Naive B cell (primary cell): ENCODE results near the gene ITPR2. TPM values are rescaled to one million over a fixed set of nuclear protein-coding genes. Genes with fewer than 3 reads are reported as not detected.

Source experiments
- ATAC-seq, 2 donors: fragments of 150-1000 bp; cut with Tn5 transposase; 2 replicates each; pipeline ENCODE4 v1.10.0; 2021; ENCODE audit warnings: low read depth in 2 of 2, mild to moderate bottlenecking in 2 of 2, moderate library complexity in 2 of 2
- DNase-seq: peaks from one replicate; pipeline ENCODE4 v3.0.0; 2022
- H3K27ac Mint-ChIP-seq, 6 donors: one replicate each; pipeline ENCODE4 v1.8.0; 2020 to 2022; ENCODE audit warnings: mild to moderate bottlenecking in 6 of 6, mixed read lengths in 6 of 6, moderate library complexity in 5 of 6, inconsistent platforms in 2 of 6
- H3K27me3 Mint-ChIP-seq, 3 donors: one replicate each; pipeline ENCODE4 v1.8.0; 2021 to 2022; ENCODE audit warnings: mixed read lengths in 3 of 3, mild to moderate bottlenecking in 1 of 3
- H3K36me3 Mint-ChIP-seq, 2 donors: one replicate each; pipeline ENCODE4 v1.8.0; 2020 to 2022; ENCODE audit warnings: mixed read lengths in 2 of 2, inconsistent platforms in 1 of 2, mild to moderate bottlenecking in 1 of 2
- H3K4me1 Mint-ChIP-seq, 3 donors: one replicate each; pipeline ENCODE4 v1.8.0; 2020 to 2022; ENCODE audit warnings: mixed read lengths in 3 of 3, inconsistent platforms in 1 of 3, mild to moderate bottlenecking in 1 of 3, moderate library complexity in 1 of 3
- H3K4me3 Mint-ChIP-seq, 8 donors: one replicate each; pipeline ENCODE4 v1.8.0; 2020 to 2022; ENCODE audit warnings: mild to moderate bottlenecking in 8 of 8, mixed read lengths in 8 of 8, moderate library complexity in 8 of 8, inconsistent platforms in 2 of 8
- H3K9me3 Mint-ChIP-seq, 7 donors: one replicate each; pipeline ENCODE4 v1.8.0; 2020 to 2022; ENCODE audit warnings: mixed read lengths in 7 of 7, mild to moderate bottlenecking in 5 of 7, inconsistent platforms in 2 of 7, moderate library complexity in 1 of 7
- polyA plus RNA-seq, 6 donors: library from polyadenylated mRNA; unstranded; fragments of 300-500 nt; fragmentation: Illumina TruSeq; gene quantifications; one replicate each; pipeline ENCODE4 v1.2.3, GENCODE V29; 2021; ENCODE audit warnings: low read depth in 6 of 6

Gene ITPR2
- polyA plus RNA-seq, 6 donors from 2014 or later, result 6.7 to 23.6 (median 20.6) TPM

GRCh38 chr12:26828280-26829073, 4.5 kb downstream of the ITPR2 start:
- ATAC-seq, result no peak
- peaks cover 47 to 62% (median 59%) of the 10 kb centered on the region in 3 donors for H3K4me1 Mint-ChIP-seq
- H3K9me3 Mint-ChIP-seq, result no peaks in the 10 kb centered on the region
- H3K36me3 Mint-ChIP-seq, result no peaks in the 10 kb centered on the region
- DNase-seq, result no peak
- peak overlapping the region in 1 of 6 donors; percentile 23 for H3K27ac Mint-ChIP-seq
- no peaks in the 10 kb centered on the region for H3K27me3 Mint-ChIP-seq
- peak overlapping the region in 1 of 8 donors; percentile 42 for H3K4me3 Mint-ChIP-seq

GRCh38 chr12:26826437-26826836, 6.6 kb downstream of the ITPR2 start:
- no peak for ATAC-seq
- peaks cover 43 to 56% (median 53%) of the 10 kb centered on the region in 3 donors for H3K4me1 Mint-ChIP-seq
- no peaks in the 10 kb centered on the region for H3K9me3 Mint-ChIP-seq
- peak overlapping the region in 1 of 8 donors; percentile 6 for H3K4me3 Mint-ChIP-seq
- DNase-seq, result no peak
- H3K36me3 Mint-ChIP-seq, result no peaks in the 10 kb centered on the region
- no peaks in the 10 kb centered on the region for H3K27me3 Mint-ChIP-seq
- H3K27ac Mint-ChIP-seq, result no peak overlapping the region

GRCh38 chr12:26825459-26826016, 7.5 kb downstream of the ITPR2 start:
- Mint-ChIP-seq H3K36me3 (no peaks in the 10 kb centered on the region), H3K4me3 (peak overlapping the region in 1 of 8 donors; percentile 16), H3K4me1 (peaks cover 42 to 51% (median 49%) of the 10 kb centered on the region in 3 donors), H3K27me3 (no peaks in the 10 kb centered on the region), H3K9me3 (no peaks in the 10 kb centered on the region), H3K27ac (peak overlapping the region in 2 of 6 donors; percentile 9 to 18)
- ATAC-seq, result no peak
- no peak for DNase-seq

GRCh38 chr12:26823390-26823789, 9.6 kb downstream of the ITPR2 start:
- DNase-seq (no peak), ATAC-seq (no peak)
- H3K9me3 Mint-ChIP-seq, result no peaks in the 10 kb centered on the region
- H3K4me1 Mint-ChIP-seq, result peaks cover 32 to 36% (median 33%) of the 10 kb centered on the region in 3 donors
- no peak overlapping the region for H3K27ac Mint-ChIP-seq
- H3K27me3 Mint-ChIP-seq, result no peaks in the 10 kb centered on the region
- no peak overlapping the region for H3K4me3 Mint-ChIP-seq
- H3K36me3 Mint-ChIP-seq, result no peaks in the 10 kb centered on the region

- DNase-seq (no peak), ATAC-seq (no peak)
- no peaks in the 10 kb centered on the region for H3K27me3 Mint-ChIP-seq
- no peaks in the 10 kb centered on the region for H3K9me3 Mint-ChIP-seq
- no peak overlapping the region for H3K27ac Mint-ChIP-seq
- no peak overlapping the region for H3K4me3 Mint-ChIP-seq
- H3K36me3 Mint-ChIP-seq, result no peaks in the 10 kb centered on the region
- peaks cover 27 to 32% (median 31%) of the 10 kb centered on the region in 3 donors for H3K4me1 Mint-ChIP-seq
These were observed 11.0 kb downstream of the ITPR2 start for GRCh38 chr12:26822026-26822425.

- DNase-seq, result no peak
- Mint-ChIP-seq H3K4me1 (peaks cover 21 to 31% (median 29%) of the 10 kb centered on the region in 3 donors), H3K36me3 (no peaks in the 10 kb centered on the region), H3K4me3 (no peak overlapping the region), H3K27me3 (no peaks in the 10 kb centered on the region), H3K27ac (peak overlapping the region in 1 of 6 donors; percentile 28), H3K9me3 (no peaks in the 10 kb centered on the region)
- ATAC-seq, result no peak
These were observed 11.7 kb downstream of the ITPR2 start for GRCh38 chr12:26821212-26821701.

- Mint-ChIP-seq H3K36me3 (no peaks in the 10 kb centered on the region), H3K4me3 (no peak overlapping the region), H3K9me3 (no peaks in the 10 kb centered on the region), H3K27ac (no peak overlapping the region), H3K27me3 (no peaks in the 10 kb centered on the region), H3K4me1 (peaks cover 13 to 24% (median 20%) of the 10 kb centered on the region in 3 donors)
- DNase-seq (no peak), ATAC-seq (no peak)
These were observed 14.4 kb downstream of the ITPR2 start for GRCh38 chr12:26818636-26819035.

GRCh38 chr12:26818201-26818600, 14.8 kb downstream of the ITPR2 start:
- Mint-ChIP-seq H3K27ac (no peak overlapping the region), H3K9me3 (no peaks in the 10 kb centered on the region), H3K4me3 (no peak overlapping the region), H3K36me3 (no peaks in the 10 kb centered on the region), H3K4me1 (peaks cover 12 to 24% (median 20%) of the 10 kb centered on the region in 3 donors), H3K27me3 (no peaks in the 10 kb centered on the region)
- no peak for DNase-seq
- ATAC-seq, result no peak

- H3K36me3 Mint-ChIP-seq, result no peaks in the 10 kb centered on the region
- no peaks in the 10 kb centered on the region for H3K27me3 Mint-ChIP-seq
- H3K4me3 Mint-ChIP-seq, result no peak overlapping the region
- DNase-seq, result no peak
- no peaks in the 10 kb centered on the region for H3K9me3 Mint-ChIP-seq
- ATAC-seq, result peak; percentile 43 to 86
- peak overlapping the region in 3 of 6 donors; percentile 10 to 77 (median 74) for H3K27ac Mint-ChIP-seq
- H3K4me1 Mint-ChIP-seq, result peaks cover 12 to 23% (median 20%) of the 10 kb centered on the region in 3 donors
These were observed 15.8 kb downstream of the ITPR2 start for GRCh38 chr12:26817183-26817591.

GRCh38 chr12:26813812-26814211, 19.2 kb downstream of the ITPR2 start:
- Mint-ChIP-seq H3K36me3 (no peaks in the 10 kb centered on the region), H3K9me3 (no peaks in the 10 kb centered on the region), H3K4me1 (peaks cover 12 to 28% (median 17%) of the 10 kb centered on the region in 3 donors), H3K27ac (no peak overlapping the region), H3K27me3 (no peaks in the 10 kb centered on the region), H3K4me3 (no peak overlapping the region)
- ATAC-seq (no peak), DNase-seq (no peak)

GRCh38 chr12:26810330-26810729, 22.7 kb downstream of the ITPR2 start:
- ATAC-seq (no peak), DNase-seq (no peak)
- Mint-ChIP-seq H3K9me3 (no peaks in the 10 kb centered on the region), H3K27me3 (no peaks in the 10 kb centered on the region), H3K36me3 (no peaks in the 10 kb centered on the region), H3K4me1 (peaks cover 5 to 29% (median 21%) of the 10 kb centered on the region in 3 donors), H3K27ac (no peak overlapping the region), H3K4me3 (peak overlapping the region in 1 of 8 donors; percentile 78)

GRCh38 chr12:26809611-26810285, 23.2 kb downstream of the ITPR2 start:
- Mint-ChIP-seq H3K36me3 (no peaks in the 10 kb centered on the region), H3K4me1 (peaks cover 5 to 29% (median 22%) of the 10 kb centered on the region in 3 donors), H3K27ac (no peak overlapping the region), H3K27me3 (no peaks in the 10 kb centered on the region), H3K4me3 (no peak overlapping the region), H3K9me3 (no peaks in the 10 kb centered on the region)
- DNase-seq, result no peak
- ATAC-seq, result no peak

- Mint-ChIP-seq H3K27ac (peak overlapping the region in 1 of 6 donors; percentile 5), H3K36me3 (no peaks in the 10 kb centered on the region), H3K27me3 (no peaks in the 10 kb centered on the region), H3K4me1 (peaks cover 5 to 29% (median 22%) of the 10 kb centered on the region in 3 donors), H3K4me3 (no peak overlapping the region), H3K9me3 (no peaks in the 10 kb centered on the region)
- DNase-seq (no peak), ATAC-seq (no peak)
These were observed 24.1 kb downstream of the ITPR2 start for GRCh38 chr12:26808766-26809476.
